Activated CD4-positive, alpha-beta memory T cell treated with anti-CD3 and anti-CD28 coated beads for 36 hours (primary cell): ENCODE data around the gene RNU7-1. TPM values are rescaled to one million over a fixed set of nuclear protein-coding genes. Genes with fewer than 3 reads are reported as not detected.

Source experiments
- CTCF ChIA-PET: fragments of 350-600 bp; sonication (Branson Sonifier 250); formaldehyde crosslinking; loops from one replicate; lab custom pipeline; 2021; ENCODE audit warnings: antibody characterized with exemption, inconsistent platforms; lab: Charles Lee
- POLR2A ChIA-PET: fragments of 350-600 bp; sonication (Branson Sonifier 250); formaldehyde crosslinking; loops from one replicate; lab custom pipeline; 2021; ENCODE audit warnings: antibody characterized with exemption; lab: Charles Lee
- DNase-seq: peaks from one replicate; pipeline ENCODE4 v3.0.0-alpha.2; 2020
- H3K27ac Mint-ChIP-seq: one replicate; pipeline ENCODE4 v1.8.0; 2021; ENCODE audit warnings: mixed read lengths
- H3K27me3 Mint-ChIP-seq: one replicate; pipeline ENCODE4 v1.8.0; 2021; ENCODE audit warnings: mixed read lengths
- H3K36me3 Mint-ChIP-seq: one replicate; pipeline ENCODE4 v1.8.0; 2021; ENCODE audit warnings: mixed read lengths
- H3K4me1 Mint-ChIP-seq: one replicate; pipeline ENCODE4 v1.8.0; 2021; ENCODE audit warnings: low read depth, mixed read lengths
- H3K4me3 Mint-ChIP-seq: one replicate; pipeline ENCODE4 v1.8.0; 2021; ENCODE audit warnings: mild to moderate bottlenecking, mixed read lengths
- H3K9me3 Mint-ChIP-seq: one replicate; pipeline ENCODE4 v1.8.0; 2021; ENCODE audit warnings: mixed read lengths
- intact Hi-C: fragments of 100-400 bp; cut with micrococcal nuclease; formaldehyde crosslinking; loops from one replicate; pipeline ENCODE4 v1.15.1; 2023
- total RNA-seq, 2 experiments: library from RNA; stranded (reverse); gene quantifications; one replicate each; pipeline ENCODE4 v1.2.3, GENCODE V29; 2021

RNU7-1 gene
- total RNA-seq, 2 experiments from 2014 or later, result not detected

DNA sequence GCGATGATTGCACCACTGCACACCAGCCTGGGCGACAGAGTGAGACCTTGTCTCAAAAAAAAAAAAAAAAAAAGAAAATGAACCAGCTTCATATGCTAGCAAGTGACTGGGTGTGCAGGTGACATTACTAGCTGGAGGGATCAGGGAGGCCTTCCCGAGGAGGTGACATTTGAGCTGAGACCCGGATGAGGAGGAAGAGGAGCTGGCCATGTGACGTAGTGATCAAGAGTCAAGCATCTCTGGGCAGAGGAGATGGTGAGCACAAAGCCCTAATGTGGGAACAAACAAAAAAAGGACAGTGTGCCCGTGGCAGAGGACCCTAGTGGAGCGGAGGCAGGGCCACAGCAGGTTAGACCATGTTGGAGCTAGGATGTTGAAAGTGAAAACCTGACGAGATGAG lies 4.0 kb downstream of the RNU7-1 start:
- POLR2A ChIA-PET, result interaction anchor here (1.0 to 11.8 kb wide), 5 partner anchors 10 to 66 kb away, joined by 3 to 507 read pairs (median 18); partner anchors contain the start of genes EMG1 and PHB2
- Mint-ChIP-seq H3K36me3 (peaks cover 36% of the 10 kb centered on the region), H3K27ac (peak overlapping the region; percentile 100), H3K4me1 (peaks cover 63% of the 10 kb centered on the region), H3K4me3 (peak overlapping the region; percentile 59), H3K27me3 (peaks cover 6% of the 10 kb centered on the region), H3K9me3 (no peaks in the 10 kb centered on the region)
- no peak for DNase-seq
- CTCF ChIA-PET, result interaction anchor here (0.9 to 15.9 kb wide), 5 partner anchors 10 to 71 kb away, joined by 4 to 586 read pairs (median 11); partner anchors contain the start of gene LPCAT3
- intact Hi-C loops, result no loop called here

DNA sequence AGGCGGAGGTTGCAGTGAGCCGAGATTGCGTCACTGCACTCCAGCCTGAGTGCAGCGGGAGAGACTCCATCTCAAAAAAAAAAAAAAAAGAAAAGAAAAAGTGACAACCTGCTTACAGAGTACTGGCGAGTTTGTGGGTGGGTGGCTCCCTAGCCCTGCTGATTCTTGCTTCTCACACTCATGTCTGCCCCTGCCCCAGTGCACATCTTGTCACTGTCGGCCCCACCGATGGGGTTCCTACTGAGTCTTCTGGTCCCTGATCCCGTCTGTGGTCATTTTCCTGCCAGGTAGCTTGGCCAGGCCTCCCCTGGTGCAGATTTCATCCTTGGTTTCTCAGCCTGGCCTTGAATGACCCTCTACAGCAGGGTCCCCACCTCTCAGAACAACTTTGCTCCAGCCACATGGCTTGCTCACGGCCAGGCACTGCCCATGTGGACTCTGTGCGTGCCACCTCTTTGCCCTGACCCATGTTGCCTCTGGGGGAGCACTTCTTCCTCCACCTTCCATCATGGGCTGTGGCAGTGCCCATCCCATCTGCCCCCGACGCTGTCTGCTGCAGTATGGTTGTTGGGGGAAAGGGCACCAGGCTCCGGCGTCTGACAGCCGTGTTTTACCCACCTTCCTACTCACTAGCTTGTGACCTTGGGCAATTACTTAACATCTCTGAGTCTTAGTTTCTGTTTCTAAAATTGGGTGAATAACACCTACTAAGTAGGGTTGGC lies 5.4 kb downstream of the RNU7-1 start:
- intact Hi-C loops, result no loop called here
- Mint-ChIP-seq H3K27me3 (no peaks in the 10 kb centered on the region), H3K36me3 (peaks cover 43% of the 10 kb centered on the region), H3K27ac (peak overlapping the region; percentile 97), H3K4me1 (peaks cover 55% of the 10 kb centered on the region), H3K4me3 (peak overlapping the region; percentile 70), H3K9me3 (no peaks in the 10 kb centered on the region)
- DNase-seq, result peak; percentile 56
- POLR2A ChIA-PET, result interaction anchor here (0.6 to 11.8 kb wide), 4 partner anchors 8 to 19 kb away, joined by 3 to 507 read pairs (median 4); no protein-coding TSS in a partner anchor
- CTCF ChIA-PET, result interaction anchor here (0.7 to 15.9 kb wide), 8 partner anchors 9 to 163 kb away, joined by 3 to 586 read pairs (median 6); partner anchors contain the start of gene LPCAT3

DNA sequence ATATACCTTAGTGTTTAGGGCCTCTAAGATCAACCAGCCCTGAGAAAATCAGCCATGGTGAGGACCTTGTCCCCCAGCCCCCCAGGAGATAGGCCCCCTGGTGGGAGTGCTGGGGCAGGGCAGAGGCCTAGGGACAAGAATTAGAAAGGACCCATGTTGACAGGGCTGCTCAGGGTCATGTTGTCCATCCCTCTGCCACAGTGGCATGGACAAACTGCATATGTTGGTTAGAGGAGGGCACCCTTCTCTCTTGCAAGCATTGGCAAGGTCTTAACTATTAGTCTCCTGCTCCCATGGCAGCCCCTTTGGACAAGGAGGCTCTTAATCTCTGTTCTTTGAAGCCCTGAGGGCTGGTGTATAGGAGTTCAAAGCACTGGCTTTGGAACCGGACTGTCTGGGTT lies 6.8 kb downstream of the RNU7-1 start:
- H3K27ac Mint-ChIP-seq, result peak overlapping the region; percentile 97
- peak overlapping the region; percentile 98 for H3K4me3 Mint-ChIP-seq
- peak; percentile 61 for DNase-seq
- intact Hi-C loops, result no loop called here
- ChIA-PET POLR2A (interaction anchor here (1.4 to 11.8 kb wide), 3 partner anchors 10 to 18 kb away, joined by 9 to 507 read pairs (median 19); no protein-coding TSS in a partner anchor), CTCF (interaction anchor here (1.4 to 15.9 kb wide), 4 partner anchors 10 to 162 kb away, joined by 6 to 586 read pairs (median 10); no protein-coding TSS in a partner anchor)
- no peaks in the 10 kb centered on the region for H3K9me3 Mint-ChIP-seq
- H3K27me3 Mint-ChIP-seq, result no peaks in the 10 kb centered on the region
- H3K36me3 Mint-ChIP-seq, result peaks cover 49% of the 10 kb centered on the region
- H3K4me1 Mint-ChIP-seq, result peaks cover 63% of the 10 kb centered on the region

DNA sequence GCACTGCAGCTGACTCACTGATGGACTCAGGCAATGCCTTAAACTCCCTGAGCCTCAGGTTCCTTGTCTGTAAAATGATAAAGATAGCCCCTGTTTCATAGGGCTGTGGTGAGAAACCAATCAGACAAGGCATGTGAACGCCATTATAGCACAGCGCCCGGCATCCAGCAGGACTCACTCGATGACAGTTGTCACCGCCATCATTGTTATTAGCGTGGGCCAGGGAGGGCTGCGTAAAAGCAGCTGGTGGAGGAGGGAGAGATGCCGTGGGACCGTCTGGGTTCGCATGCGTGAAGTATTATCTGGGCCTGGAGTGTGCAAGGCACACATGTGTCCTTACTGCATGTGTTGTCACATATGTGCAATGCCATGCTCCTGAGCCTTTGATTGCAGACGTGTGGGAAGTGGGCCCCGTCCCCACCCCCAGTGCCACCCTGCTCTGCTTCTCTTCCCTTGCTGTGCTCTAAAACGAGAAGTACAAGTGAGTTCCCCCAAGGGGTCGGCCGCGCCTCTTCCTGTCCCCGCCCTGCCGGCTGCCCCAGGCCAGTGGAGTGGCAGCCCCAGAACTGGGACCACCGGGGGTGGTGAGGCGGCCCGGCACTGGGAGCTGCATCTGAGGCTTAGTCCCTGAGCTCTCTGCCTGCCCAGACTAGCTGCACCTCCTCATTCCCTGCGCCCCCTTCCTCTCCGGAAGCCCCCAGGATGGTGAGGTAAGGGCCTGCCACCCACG lies 7.4 kb downstream of the RNU7-1 start, which contains the start of gene PTPN6:
TSS of gene PTPN6 (plus strand) at position 546 of the 730 bp plus-strand sequence. CDS start at position 703, 157 bp downstream.
- DNase-seq, result peak; percentile 76
- peaks cover 63% of the 10 kb centered on the region for H3K4me1 Mint-ChIP-seq
- H3K36me3 Mint-ChIP-seq, result peaks cover 50% of the 10 kb centered on the region
- H3K4me3 Mint-ChIP-seq, result peak within 1 kb of the TSS; percentile 98
- ChIA-PET POLR2A (interaction anchor here (0.8 to 11.8 kb wide), 5 partner anchors 7 to 85 kb away, joined by 3 to 507 read pairs (median 19); partner anchors contain the start of genes C12orf57 and RNU7-1), CTCF (interaction anchor here (0.6 to 15.9 kb wide), 4 partner anchors 9 to 157 kb away, joined by 3 to 586 read pairs (median 10); partner anchors contain the start of gene C1RL)
- intact Hi-C loops, result no loop called here
- H3K9me3 Mint-ChIP-seq, result no peaks in the 10 kb centered on the region
- no peaks in the 10 kb centered on the region for H3K27me3 Mint-ChIP-seq
- H3K27ac Mint-ChIP-seq, result peak within 1 kb of the TSS; percentile 97

DNA sequence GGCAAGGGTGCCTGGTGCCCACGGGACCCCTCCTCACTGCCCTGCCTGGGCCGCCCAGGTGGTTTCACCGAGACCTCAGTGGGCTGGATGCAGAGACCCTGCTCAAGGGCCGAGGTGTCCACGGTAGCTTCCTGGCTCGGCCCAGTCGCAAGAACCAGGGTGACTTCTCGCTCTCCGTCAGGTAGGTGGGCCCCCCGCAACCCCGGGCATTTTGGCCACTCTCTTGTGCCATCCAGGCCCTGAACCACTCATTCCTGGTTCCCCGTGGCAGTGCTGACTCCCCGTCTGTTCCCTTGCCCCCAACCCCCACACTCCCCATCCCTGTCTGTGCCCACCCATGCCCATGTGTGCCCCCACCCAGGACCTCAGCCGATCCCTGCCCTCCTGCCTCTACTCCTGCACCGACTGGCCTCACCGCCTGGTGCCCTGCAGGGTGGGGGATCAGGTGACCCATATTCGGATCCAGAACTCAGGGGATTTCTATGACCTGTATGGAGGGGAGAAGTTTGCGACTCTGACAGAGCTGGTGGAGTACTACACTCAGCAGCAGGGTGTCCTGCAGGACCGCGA lies 8.0 kb downstream of the RNU7-1 start:
- peaks cover 69% of the 10 kb centered on the region for H3K4me1 Mint-ChIP-seq
- DNase-seq, result peak; percentile 50

DNA sequence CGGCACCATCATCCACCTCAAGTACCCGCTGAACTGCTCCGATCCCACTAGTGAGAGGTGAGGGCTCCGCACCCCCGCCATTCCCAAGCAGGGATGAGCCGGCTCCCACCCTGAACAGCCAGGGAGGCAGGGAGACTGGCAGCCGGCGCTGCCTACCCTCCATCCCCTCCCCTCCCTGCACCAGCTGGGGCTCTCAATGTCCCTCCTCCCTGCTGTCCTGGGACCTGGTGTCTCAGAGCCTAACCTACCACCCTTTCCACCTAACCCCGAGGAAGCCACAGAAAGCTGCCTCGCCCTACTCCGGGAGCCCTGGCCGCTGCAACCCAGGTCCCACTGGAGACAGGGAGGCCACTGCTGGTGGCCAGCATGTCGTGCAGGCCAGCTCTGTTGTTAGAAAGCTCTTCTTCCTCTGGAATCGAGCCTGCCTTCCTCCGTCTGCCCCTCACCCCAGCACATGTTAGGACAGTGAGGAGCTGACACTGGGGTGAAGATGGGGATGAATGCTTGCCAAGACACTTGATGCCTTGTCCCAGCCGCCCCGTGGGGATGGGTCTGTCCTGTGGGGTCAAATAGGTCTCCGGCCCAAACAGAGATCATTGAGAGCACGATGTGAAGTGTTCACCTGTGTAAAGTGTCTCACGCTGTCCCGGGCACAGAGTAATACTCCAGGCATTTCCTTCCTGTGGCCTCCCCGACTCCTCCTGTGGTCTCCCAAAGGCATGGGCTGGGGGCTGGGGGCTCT lies 8.7 kb downstream of the RNU7-1 start:
- peak overlapping the region; percentile 98 for H3K4me3 Mint-ChIP-seq
- intact Hi-C loops, result no loop called here
- POLR2A ChIA-PET, result interaction anchor here (0.8 to 11.8 kb wide), 5 partner anchors 8 to 23 kb away, joined by 3 to 507 read pairs (median 19); partner anchors contain the start of genes C12orf57 and RNU7-1
- no peak for DNase-seq
- no peaks in the 10 kb centered on the region for H3K27me3 Mint-ChIP-seq
- peaks cover 58% of the 10 kb centered on the region for H3K36me3 Mint-ChIP-seq
- H3K4me1 Mint-ChIP-seq, result peaks cover 70% of the 10 kb centered on the region
- no peaks in the 10 kb centered on the region for H3K9me3 Mint-ChIP-seq
- H3K27ac Mint-ChIP-seq, result peak overlapping the region; percentile 97
- CTCF ChIA-PET, result interaction anchor here (0.8 to 15.9 kb wide), 9 partner anchors 8 to 156 kb away, joined by 3 to 586 read pairs (median 5); partner anchors contain the start of genes C12orf57, C1RL and RNU7-1

More for the DNA sequence above, 8.0 kb downstream of the RNU7-1 start:
- Mint-ChIP-seq H3K9me3 (no peaks in the 10 kb centered on the region), H3K36me3 (peaks cover 54% of the 10 kb centered on the region), H3K4me3 (peak overlapping the region; percentile 98), H3K27ac (peak overlapping the region; percentile 97), H3K27me3 (no peaks in the 10 kb centered on the region)
- POLR2A ChIA-PET, result interaction anchor here (0.8 to 11.8 kb wide), 6 partner anchors 8 to 85 kb away, joined by 3 to 507 read pairs (median 14); partner anchors contain the start of genes C12orf57 and RNU7-1
- CTCF ChIA-PET, result interaction anchor here (0.6 to 15.9 kb wide), 9 partner anchors 8 to 156 kb away, joined by 3 to 586 read pairs (median 5); partner anchors contain the start of genes C12orf57, C1RL and RNU7-1
- intact Hi-C loops, result no loop called here

DNA sequence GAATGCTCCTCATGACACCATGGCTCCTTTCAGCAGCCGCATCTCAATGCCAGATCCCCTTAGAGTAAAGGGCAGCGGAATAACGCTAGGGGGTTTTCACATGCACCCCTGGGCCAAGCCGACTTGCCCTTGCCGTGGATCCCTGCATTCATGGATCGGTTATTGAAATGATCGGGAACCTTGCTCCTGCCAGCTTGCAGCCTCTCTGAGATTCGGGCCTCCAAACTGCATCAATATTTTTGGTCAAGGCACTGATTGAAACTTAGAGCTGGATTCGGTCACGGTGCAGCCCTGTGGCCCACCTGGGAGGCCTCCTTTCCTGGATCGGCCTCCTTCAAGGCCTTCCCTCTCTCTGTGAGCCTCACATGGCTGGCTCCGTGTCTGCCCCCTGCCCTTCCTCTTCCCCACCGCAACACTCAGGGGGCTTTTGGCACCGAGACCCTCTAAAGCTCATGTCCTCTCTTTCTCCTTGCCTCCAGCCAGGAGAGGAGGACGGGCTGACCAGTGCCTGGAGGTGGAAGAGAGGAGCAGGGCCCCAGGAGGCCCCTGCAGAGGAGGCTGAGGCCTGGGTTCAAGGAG lies 9.3 kb downstream of the RNU7-1 start:
- ChIA-PET POLR2A (interaction anchor here (0.7 to 11.8 kb wide), 5 partner anchors 7 to 29 kb away, joined by 3 to 507 read pairs (median 19); partner anchors contain the start of genes C12orf57 and RNU7-1), CTCF (interaction anchor here (0.8 to 15.9 kb wide), 9 partner anchors 7 to 155 kb away, joined by 3 to 586 read pairs (median 5); partner anchors contain the start of genes C12orf57, C1RL and RNU7-1)
- peaks cover 70% of the 10 kb centered on the region for H3K4me1 Mint-ChIP-seq
- H3K27me3 Mint-ChIP-seq, result no peaks in the 10 kb centered on the region
- peaks cover 61% of the 10 kb centered on the region for H3K36me3 Mint-ChIP-seq
- intact Hi-C loops, result loop anchor here (1.0 kb wide), 2 partner anchors 8 to 9 kb away; partner anchors contain the start of gene C12orf57
- no peaks in the 10 kb centered on the region for H3K9me3 Mint-ChIP-seq
- peak; percentile 44 for DNase-seq
- H3K27ac Mint-ChIP-seq, result peak overlapping the region; percentile 97
- peak overlapping the region; percentile 98 for H3K4me3 Mint-ChIP-seq

DNA sequence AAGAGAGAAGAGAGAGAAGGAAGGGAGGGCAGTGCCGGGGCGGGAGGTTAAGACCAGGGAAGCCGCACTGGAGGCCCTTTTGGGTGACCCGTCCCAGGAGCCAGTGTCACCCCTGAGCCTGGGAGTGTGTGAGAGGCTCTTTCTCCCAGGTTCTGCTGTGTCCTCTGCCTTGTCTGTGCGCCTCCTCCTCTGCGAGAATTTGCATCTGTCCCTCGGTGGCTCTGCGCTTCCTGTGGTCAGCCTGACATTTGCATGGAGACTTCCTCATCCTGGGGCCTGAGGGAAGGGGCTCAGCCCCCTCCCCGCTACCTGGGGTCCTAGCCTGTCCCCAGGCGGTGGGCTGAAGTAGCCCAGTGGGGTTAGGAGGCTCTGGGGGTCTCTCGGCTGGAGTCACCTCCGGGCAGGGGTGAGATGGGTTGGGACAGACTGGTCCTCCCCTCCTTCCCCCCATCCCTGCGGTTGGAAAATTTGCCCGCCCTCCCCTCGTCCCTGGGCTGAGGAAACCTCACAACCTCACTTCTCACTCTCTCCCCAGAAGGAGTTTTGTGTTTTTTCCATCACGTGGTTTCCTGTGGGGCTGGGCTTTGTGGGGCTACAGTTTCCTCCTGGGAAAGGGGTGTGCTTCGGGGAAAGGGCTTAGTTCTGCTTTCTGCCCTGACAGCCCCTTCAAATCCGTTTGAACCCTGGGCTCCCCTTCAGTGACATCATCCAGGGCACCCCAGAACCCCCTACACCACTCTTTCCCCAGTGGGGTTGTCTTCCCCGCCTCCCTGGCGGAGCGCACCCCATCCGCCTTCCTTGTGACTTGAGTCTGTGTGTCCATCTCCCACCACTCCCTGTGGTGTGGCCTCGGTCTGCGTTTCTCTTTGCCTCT lies 10.1 kb downstream of the RNU7-1 start:
- peaks cover 68% of the 10 kb centered on the region for H3K36me3 Mint-ChIP-seq
- H3K27me3 Mint-ChIP-seq, result no peaks in the 10 kb centered on the region
- ChIA-PET CTCF (interaction anchor here (1.0 to 15.9 kb wide), 5 partner anchors 4 to 154 kb away, joined by 3 to 586 read pairs (median 13); partner anchors contain the start of genes C12orf57, C1RL, PTPN6 and RNU7-1), POLR2A (interaction anchor here (0.7 to 13.2 kb wide), 6 partner anchors 6 to 102 kb away, joined by 3 to 507 read pairs (median 28); partner anchors contain the start of genes C12orf57, PTPN6 and RNU7-1)
- peak overlapping the region; percentile 97 for H3K27ac Mint-ChIP-seq
- H3K4me3 Mint-ChIP-seq, result peak overlapping the region; percentile 98
- H3K4me1 Mint-ChIP-seq, result peaks cover 71% of the 10 kb centered on the region
- DNase-seq, result peak; percentile 91
- no peaks in the 10 kb centered on the region for H3K9me3 Mint-ChIP-seq
- intact Hi-C loops, result loop anchor here (1.0 kb wide), 2 partner anchors 8 to 9 kb away; partner anchors contain the start of gene C12orf57
